HG02885 (cell line): ENCODE results near the gene NCAPD3.
"Not testable (repeated sequence)": the region's sequence is repeated elsewhere in the genome, so short reads cannot be mapped to it uniquely, and the experiment has no call there.

ENCODE experiments used
- ATAC-seq: cut with Tn5 transposase; IDR thresholded peaks from one replicate; pipeline ENCODE4 v1.9.1; 2021; ENCODE audit warnings: mild to moderate bottlenecking; ENCODE audit not compliant: unreplicated experiment, poor library complexity

NCAPD3 gene

DNA sequence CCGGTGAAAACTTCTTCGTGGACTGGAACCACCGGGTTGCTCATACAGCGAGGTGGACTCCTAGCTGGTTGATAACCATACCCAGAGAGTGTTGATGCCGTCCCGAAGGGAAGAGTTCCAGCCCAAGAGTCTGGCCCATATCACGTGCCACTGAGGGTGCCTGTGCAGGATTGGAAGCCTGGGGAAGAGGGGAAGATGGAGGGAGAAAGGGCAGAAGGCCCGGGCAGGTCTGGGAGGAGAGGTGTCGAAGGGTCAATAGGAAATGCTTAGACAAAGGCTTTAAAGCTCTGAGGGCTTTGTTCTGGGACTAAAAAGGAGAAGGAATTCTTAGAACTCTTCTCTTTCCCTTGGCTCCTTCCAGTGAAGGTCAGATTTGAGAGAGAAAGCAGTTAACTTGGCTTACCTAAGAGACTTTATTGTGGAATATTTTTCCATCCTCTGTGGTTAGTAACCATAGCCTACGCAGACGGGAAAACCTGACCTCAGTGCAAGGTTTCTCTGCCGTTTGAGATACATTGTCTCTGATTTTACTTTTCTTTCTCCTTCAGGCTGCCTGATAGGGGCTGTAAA is 84.4 kb downstream of the NCAPD3 start:
- no peak for ATAC-seq

DNA sequence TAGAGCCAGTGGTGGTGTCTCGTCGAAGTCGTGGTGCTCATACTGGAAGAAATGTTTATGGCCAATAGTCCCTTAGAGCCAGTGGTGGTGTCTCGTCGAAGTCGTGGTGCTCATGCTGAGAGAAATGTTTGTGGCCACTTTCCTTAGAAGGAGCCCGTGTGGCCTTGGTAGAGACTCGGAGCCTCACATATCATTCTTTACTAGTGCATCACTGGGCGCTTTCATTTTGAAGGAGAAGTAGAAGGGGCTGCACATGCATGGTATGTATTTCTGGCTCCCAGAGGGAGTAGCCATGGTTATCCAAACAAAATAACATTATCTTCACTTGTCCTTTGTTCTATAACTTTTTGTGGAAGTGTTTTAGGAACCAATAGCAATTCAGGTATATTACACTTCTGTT is 85.4 kb downstream of the NCAPD3 start:
- no peak for ATAC-seq

GRCh38 chr11:134134167-134134566 is 89.6 kb downstream of the NCAPD3 start:
- no peak for ATAC-seq

- no peak for ATAC-seq
These were observed 91.0 kb downstream of the NCAPD3 start for GRCh38 chr11:134132808-134133207.

DNA sequence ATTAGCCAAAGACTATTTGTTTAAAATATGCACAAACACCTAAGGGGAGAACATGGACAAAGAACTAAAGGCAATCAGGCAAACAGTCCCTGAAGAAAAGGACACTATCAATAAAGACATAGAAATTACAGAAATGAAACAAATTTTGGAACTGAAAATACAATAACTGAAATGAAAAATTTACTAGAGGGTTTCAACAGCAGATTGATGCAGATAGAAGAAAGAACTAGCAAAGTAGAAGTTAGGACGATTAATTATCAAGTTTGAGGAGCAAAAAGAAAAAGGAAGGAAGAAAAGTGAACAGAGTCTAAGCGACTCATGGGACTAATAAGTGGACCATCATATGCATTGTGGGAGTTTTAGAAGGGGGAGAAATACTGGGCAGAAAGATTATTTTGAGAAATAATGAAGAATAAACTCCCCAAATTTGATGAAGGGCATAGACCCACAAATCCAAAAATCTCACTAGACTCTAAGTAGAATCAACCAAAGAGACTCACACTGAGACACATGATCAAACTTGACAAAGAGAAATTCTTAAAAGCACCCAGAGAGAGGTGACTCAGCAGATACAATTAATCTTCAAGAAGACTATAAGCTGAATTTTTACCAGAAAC is 92.0 kb downstream of the NCAPD3 start:
- ATAC-seq, result no peak

GRCh38 chr11:134126217-134126822 is 97.4 kb downstream of the NCAPD3 start:
- ATAC-seq, result no peak

- no peak for ATAC-seq
These were observed 98.3 kb downstream of the NCAPD3 start for GRCh38 chr11:134125507-134125906.

DNA sequence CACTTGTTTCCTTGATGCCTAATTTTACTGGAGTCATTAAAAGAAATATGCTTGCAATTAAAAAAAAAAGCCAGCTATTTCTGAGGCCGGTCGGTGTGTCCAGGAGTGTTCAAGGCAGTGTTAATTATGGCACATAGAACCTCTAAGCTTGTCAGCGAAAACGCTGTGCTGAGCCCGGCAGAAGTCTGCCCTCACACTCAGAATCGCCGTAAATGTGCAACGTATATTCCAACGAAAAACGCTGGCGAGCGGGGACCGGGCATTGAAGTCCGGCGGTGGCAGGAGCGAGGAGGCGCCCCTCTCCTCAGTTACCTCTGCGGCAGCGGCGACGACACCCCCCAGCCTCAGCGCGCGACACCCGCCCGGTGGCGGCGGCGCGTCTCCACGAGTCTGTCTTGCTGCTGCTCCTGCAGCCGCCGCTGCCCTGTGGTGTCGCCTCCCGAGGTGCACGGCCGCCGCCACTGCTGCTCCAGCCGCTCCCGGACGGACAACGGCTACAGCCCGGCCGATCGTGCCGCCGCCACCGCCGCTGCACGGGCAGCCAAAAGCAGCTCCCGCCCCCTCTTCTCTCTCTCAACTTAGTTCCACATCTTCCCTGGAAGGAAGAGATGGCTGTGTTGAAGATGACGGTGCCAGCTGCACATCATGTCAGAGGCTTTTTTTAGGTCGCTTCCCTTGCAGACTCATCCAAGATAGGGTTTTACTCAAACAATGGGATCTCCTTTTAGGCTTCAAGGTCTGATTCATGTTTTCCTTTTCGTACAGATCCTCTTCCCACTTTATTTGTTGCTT is 98.9 kb downstream of the NCAPD3 start:
- ATAC-seq, result no peak

DNA sequence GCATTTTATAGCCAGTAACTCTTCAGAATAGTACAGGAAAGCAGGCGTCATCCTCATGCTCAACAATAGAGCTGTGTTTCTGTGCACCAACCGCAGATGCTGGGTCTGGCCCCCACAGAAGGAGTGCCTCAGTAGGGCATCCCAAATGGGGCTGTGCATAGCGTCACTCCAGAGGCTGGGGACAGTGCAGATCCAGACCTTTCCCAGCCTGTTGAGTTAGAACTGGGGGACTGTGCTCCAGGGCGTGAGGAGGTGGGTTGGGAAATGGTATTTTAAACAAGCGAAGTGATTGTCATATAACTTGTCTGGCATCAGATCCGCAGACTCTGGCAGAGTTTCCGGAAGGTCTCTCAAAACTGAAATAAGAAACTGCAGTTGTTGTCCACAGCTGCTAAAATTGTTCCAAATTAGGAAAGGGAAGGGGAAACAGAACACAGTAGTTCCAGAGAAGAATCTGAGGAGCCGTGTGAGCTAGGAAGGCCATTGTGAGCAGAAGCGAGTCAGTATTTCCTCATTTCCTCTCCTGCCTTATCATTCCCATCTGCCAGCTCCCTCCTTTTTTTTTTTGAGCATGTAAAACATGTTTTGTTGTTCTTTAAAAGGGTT is 102.7 kb downstream of the NCAPD3 start:
- ATAC-seq, result no peak

GRCh38 chr11:134120143-134120850 is 103.5 kb downstream of the NCAPD3 start:
- no peak for ATAC-seq

GRCh38 chr11:134119094-134119493 is 104.7 kb downstream of the NCAPD3 start:
- no peak for ATAC-seq

GRCh38 chr11:134118006-134118405 is 105.8 kb downstream of the NCAPD3 start:
- no peak for ATAC-seq

- no peak for ATAC-seq
These were observed 107.6 kb downstream of the NCAPD3 start for GRCh38 chr11:134116210-134116609.

DNA sequence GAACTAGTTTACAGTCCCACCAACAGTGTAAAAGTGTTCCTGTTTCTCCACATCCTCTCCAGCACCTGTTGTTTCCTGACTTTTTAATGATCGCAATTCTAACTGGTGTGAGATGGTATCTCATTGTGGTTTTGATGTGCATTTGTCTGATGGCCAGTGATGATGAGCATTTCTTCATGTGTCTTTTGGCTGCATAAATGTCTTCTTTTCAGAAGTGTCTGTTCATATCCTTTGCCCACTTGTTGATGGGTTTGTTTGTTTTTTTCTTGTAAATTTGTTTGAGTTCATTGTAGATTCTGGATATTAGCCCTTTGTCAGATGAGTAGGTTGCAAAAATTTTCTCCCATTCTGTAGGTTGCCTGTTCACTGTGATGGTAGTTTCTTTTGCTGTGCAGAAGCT is 110.0 kb downstream of the NCAPD3 start:
- ATAC-seq, result not testable (repeated sequence)

DNA sequence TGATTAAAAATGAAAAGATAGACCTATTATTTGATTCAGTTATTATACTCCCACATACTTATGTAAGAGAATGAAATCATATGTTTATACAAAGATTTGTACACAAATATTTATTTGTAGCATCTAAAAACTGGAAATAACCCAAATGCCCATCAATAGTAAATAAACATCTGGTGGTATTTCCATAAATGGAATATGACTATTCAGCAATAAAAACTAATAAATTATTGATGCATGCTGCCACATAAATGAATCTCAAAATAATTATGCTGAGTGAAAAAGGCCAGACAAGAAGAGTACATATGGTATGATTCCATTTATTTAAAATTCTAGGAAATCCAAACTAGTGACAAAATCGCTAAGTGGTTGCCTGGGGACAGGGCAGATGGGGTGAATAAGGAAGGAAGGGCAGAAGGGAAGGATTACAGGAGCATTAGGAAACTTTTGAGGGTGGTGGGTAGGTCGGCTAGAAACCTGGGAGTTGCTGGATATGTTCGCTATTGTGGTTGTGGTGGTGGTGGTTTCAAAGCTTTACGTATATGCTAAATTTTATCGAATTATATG is 113.4 kb downstream of the NCAPD3 start:
- ATAC-seq, result no peak
